Brain microvascular endothelial cell (primary cell): ENCODE results near the gene TMEM117.

Source experiments
- DNase-seq: peaks from one replicate; pipeline ENCODE4 v3.0.0-alpha.2; 2020
- H3K27ac ChIP-seq: fragments of 250-450 bp; sonication (Bioruptor Pico); 2 replicates; pipeline ENCODE4 v1.5.1; 2020; ENCODE audit warnings: mild to moderate bottlenecking, moderate library complexity
- H3K27me3 ChIP-seq: fragments of 250-450 bp; sonication (Bioruptor Pico); replicated peaks from 2 replicates; pipeline ENCODE4 v1.5.1; 2020; ENCODE audit warnings: mild to moderate bottlenecking
- H3K36me3 ChIP-seq: fragments of 250-450 bp; sonication (Bioruptor Pico); replicated peaks from 2 replicates; pipeline ENCODE4 v1.5.1; 2020; ENCODE audit warnings: mild to moderate bottlenecking
- H3K4me3 ChIP-seq: 2 replicates; pipeline ENCODE4 v1.5.1; 2011; ENCODE audit warnings: low read depth, mild to moderate bottlenecking, control low read depth, low read length, moderate library complexity
- in situ Hi-C: cut with HindIII; loops from 2 replicates; pipeline ENCODE4 v1.10.0; 2017; ENCODE audit warnings: low sequenced_read_pairs, low pct_ligation_motif_present
- TF ChIP-seq, protein P1 (sequence below): IDR thresholded peaks from 2 replicates; pipeline ENCODE4 v1.5.1; 2011; ENCODE audit warnings: low read depth, mild to moderate bottlenecking, moderate library complexity, low read length, control low read depth, inconsistent platforms; ENCODE audit errors: missing control alignments

Gene TMEM117

DNA sequence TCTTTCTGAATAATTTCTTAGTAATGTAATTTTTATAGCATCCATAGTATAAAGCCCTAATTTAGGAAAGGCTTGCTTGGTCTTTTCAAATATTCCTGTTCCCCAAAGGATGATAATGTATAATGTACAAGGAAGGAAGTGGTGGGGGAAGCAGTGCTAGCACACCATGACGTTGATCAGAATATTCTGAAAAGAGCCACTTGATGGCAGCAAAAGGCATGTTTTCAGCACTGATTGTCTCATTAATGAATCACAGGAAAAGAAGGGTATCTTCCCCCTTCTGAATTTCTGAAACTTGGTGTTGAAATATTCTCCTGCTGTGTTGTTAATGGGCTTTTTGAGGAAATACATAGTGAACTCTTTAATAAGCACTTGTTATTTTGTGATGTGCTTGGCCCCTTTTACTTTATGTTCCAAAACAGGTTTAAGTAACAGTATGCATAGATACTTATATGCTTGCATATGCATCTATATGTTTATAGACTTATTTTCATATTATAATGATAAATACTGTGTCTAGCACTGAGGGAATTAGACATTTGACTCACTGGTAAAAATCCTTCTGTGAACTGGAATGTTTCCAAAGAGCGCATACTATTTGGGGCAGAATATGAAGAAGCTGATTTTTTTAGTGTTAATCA lies 122.0 kb downstream of the TMEM117 start:
- Histone ChIP-seq H3K27ac (no peak overlapping the region), H3K36me3 (no peaks in the 10 kb centered on the region), H3K4me3 (no peak overlapping the region), H3K27me3 (no peaks in the 10 kb centered on the region)
- TF ChIP-seq, protein P1, sequence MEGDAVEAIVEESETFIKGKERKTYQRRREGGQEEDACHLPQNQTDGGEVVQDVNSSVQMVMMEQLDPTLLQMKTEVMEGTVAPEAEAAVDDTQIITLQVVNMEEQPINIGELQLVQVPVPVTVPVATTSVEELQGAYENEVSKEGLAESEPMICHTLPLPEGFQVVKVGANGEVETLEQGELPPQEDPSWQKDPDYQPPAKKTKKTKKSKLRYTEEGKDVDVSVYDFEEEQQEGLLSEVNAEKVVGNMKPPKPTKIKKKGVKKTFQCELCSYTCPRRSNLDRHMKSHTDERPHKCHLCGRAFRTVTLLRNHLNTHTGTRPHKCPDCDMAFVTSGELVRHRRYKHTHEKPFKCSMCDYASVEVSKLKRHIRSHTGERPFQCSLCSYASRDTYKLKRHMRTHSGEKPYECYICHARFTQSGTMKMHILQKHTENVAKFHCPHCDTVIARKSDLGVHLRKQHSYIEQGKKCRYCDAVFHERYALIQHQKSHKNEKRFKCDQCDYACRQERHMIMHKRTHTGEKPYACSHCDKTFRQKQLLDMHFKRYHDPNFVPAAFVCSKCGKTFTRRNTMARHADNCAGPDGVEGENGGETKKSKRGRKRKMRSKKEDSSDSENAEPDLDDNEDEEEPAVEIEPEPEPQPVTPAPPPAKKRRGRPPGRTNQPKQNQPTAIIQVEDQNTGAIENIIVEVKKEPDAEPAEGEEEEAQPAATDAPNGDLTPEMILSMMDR: peak; percentile 61
- peak; percentile 60 for DNase-seq
- in situ Hi-C loops: no loop called here

GRCh38 chr12:43964033-43964432 lies 128.2 kb downstream of the TMEM117 start:
- DNase-seq: no peak
- TF ChIP-seq, protein P1: no peak
- Histone ChIP-seq H3K27ac (no peak overlapping the region), H3K27me3 (no peaks in the 10 kb centered on the region), H3K36me3 (no peaks in the 10 kb centered on the region), H3K4me3 (no peak overlapping the region)
- in situ Hi-C loops: no loop called here

GRCh38 chr12:43964961-43965360 lies 129.1 kb downstream of the TMEM117 start:
- no peak overlapping the region for H3K4me3 ChIP-seq
- peak; percentile 35 for DNase-seq
- H3K36me3 ChIP-seq: no peaks in the 10 kb centered on the region
- H3K27ac ChIP-seq: no peak overlapping the region
- TF ChIP-seq, protein P1: no peak
- H3K27me3 ChIP-seq: no peaks in the 10 kb centered on the region
- in situ Hi-C loops: no loop called here

DNA sequence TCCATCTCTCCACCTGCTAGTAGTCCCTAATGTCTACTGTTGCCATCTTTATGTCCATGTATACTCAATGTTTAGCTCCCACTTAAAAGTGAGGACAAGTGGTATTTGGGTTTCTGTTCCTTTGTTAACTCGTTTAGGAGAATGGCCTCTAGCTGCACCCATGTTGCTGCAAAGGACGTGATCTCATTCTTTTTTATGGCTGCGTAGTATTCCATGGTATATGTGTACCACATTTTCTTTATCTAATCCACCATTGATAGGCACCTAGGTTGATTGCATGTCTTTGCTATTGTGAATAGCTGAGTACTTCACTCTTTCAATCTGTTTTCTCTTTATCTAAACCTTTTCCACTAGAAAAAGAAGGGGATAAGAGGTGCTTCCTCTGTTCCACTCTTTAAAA lies 130.0 kb downstream of the TMEM117 start:
- H3K27ac ChIP-seq: no peak overlapping the region
- H3K27me3 ChIP-seq: no peaks in the 10 kb centered on the region
- no peaks in the 10 kb centered on the region for H3K36me3 ChIP-seq
- TF ChIP-seq, protein P1: no peak
- H3K4me3 ChIP-seq: no peak overlapping the region
- no peak for DNase-seq
- in situ Hi-C loops: no loop called here

DNA sequence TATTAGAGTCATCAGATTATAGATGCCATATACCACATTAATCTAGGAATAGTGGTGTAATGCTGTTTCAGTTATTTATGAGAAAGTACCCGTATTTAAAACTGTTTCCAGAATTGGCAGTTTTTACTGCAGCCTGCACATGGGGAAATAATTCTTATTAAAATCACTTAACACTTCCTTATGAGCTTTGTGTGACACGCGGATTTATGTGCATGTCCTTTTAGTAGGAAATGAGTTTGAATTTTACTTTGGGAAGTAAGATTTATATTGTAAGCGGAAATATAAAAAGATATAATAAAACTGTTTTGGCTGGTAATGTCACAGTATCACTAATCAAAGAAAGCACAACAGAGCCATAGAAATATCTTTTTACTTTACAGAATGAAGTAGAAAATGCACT lies 132.9 kb downstream of the TMEM117 start:
- DNase-seq: no peak
- in situ Hi-C loops: no loop called here
- Histone ChIP-seq H3K36me3 (no peaks in the 10 kb centered on the region), H3K27ac (no peak overlapping the region), H3K4me3 (no peak overlapping the region), H3K27me3 (no peaks in the 10 kb centered on the region)
- TF ChIP-seq, protein P1: no peak

GRCh38 chr12:43969882-43970281 lies 134.0 kb downstream of the TMEM117 start:
- no peak overlapping the region for H3K4me3 ChIP-seq
- TF ChIP-seq, protein P1: no peak
- no peaks in the 10 kb centered on the region for H3K27me3 ChIP-seq
- DNase-seq: peak; percentile 58
- in situ Hi-C loops: no loop called here
- no peaks in the 10 kb centered on the region for H3K36me3 ChIP-seq
- H3K27ac ChIP-seq: no peak overlapping the region
